ENCODE results near the gene SLC2A11.
"Not testable (repeated sequence)": the region's sequence is repeated elsewhere in the genome, so short reads cannot be mapped to it uniquely, and the experiment has no call there.

SLC2A11 gene

GRCh38 chr22:23904573-23905254 lies 47.0 kb downstream of the SLC2A11 start:
- no peak for DNase-seq (ENCODE audit: extremely low read depth in 1 of 2, low read depth in 1 of 2)

- DNase-seq (ENCODE audit: extremely low read depth in 1 of 2, low read depth in 1 of 2): no peak
Measured at GRCh38 chr22:23906641-23907040, 49.0 kb downstream of the SLC2A11 start.

- not testable (repeated sequence) for DNase-seq (ENCODE audit: extremely low read depth in 1 of 2, low read depth in 1 of 2)
Measured at GRCh38 chr22:23907423-23907822, 49.7 kb downstream of the SLC2A11 start.

- no peak for DNase-seq (ENCODE audit: extremely low read depth in 1 of 2, low read depth in 1 of 2)
Measured at GRCh38 chr22:23908587-23909205, 51.0 kb downstream of the SLC2A11 start.

GRCh38 chr22:23909296-23909898 lies 51.7 kb downstream of the SLC2A11 start:
- no peak for DNase-seq (ENCODE audit: extremely low read depth in 1 of 2, low read depth in 1 of 2)

- DNase-seq (ENCODE audit: extremely low read depth in 1 of 2, low read depth in 1 of 2): no peak
Measured at GRCh38 chr22:23910496-23911190, 53.0 kb downstream of the SLC2A11 start.

GRCh38 chr22:23911318-23911980 lies 53.8 kb downstream of the SLC2A11 start:
- no peak for DNase-seq (ENCODE audit: extremely low read depth in 1 of 2, low read depth in 1 of 2)

- DNase-seq (ENCODE audit: extremely low read depth in 1 of 2, low read depth in 1 of 2): no peak
Measured at GRCh38 chr22:23912293-23912903, 54.7 kb downstream of the SLC2A11 start.

- no peak for DNase-seq (ENCODE audit: extremely low read depth in 1 of 2, low read depth in 1 of 2)
Measured at GRCh38 chr22:23913306-23913660, 55.6 kb downstream of the SLC2A11 start.

- DNase-seq (ENCODE audit: extremely low read depth in 1 of 2, low read depth in 1 of 2): peak; percentile 99 to 100
Measured at GRCh38 chr22:23913661-23914353, 56.1 kb downstream of the SLC2A11 start.

- DNase-seq (ENCODE audit: extremely low read depth in 1 of 2, low read depth in 1 of 2): no peak
Measured at GRCh38 chr22:23915290-23915689, 57.6 kb downstream of the SLC2A11 start.

GRCh38 chr22:23920267-23920611 lies 62.6 kb downstream of the SLC2A11 start:
- DNase-seq (ENCODE audit: extremely low read depth in 1 of 2, low read depth in 1 of 2): not testable (repeated sequence)

GRCh38 chr22:23921586-23922201 lies 64.0 kb downstream of the SLC2A11 start:
- DNase-seq (ENCODE audit: extremely low read depth in 1 of 2, low read depth in 1 of 2): not testable (repeated sequence)

GRCh38 chr22:23922921-23923320 lies 65.2 kb downstream of the SLC2A11 start:
- DNase-seq (ENCODE audit: extremely low read depth in 1 of 2, low read depth in 1 of 2): no peak

GRCh38 chr22:23925020-23925606 lies 67.4 kb downstream of the SLC2A11 start:
- no peak for DNase-seq (ENCODE audit: extremely low read depth in 1 of 2, low read depth in 1 of 2)

GRCh38 chr22:23926561-23926960 lies 68.9 kb downstream of the SLC2A11 start:
- DNase-seq (ENCODE audit: extremely low read depth in 1 of 2, low read depth in 1 of 2): no peak
